Measurements from ENCODE around the gene VTI1A. TPM values are rescaled to one million over a fixed set of nuclear protein-coding genes. Genes with fewer than 3 reads are reported as not detected.

Gene VTI1A
- total and polyA plus RNA-seq, 2 of the 8 experiments (the other 6 are each of a cell fraction or from before 2014, with no cell fraction given) = 6.0 to 20.0 TPM

GRCh38 chr10:112791447-112791846, 344.4 kb downstream of the VTI1A start:
- no peak for FAIRE-seq
- no peak overlapping the region for H2BK20ac ChIP-seq (ENCODE audit: low read length)
- no peak overlapping the region for H3K27ac ChIP-seq (ENCODE audit: low read depth, low read length)
- H3K79me1 ChIP-seq (ENCODE audit: low read depth, low read length) = no peaks in the 10 kb centered on the region
- no peak overlapping the region for H2BK15ac ChIP-seq (ENCODE audit: low read length)
- WGBS, 2 experiments (ENCODE audit: extremely low coverage in 1 of 2, insufficient coverage in 1 of 2, insufficient read length in 1 of 2, insufficient replicate concordance in 2 of 2, low coverage in 1 of 2, low lambda C conversion rate in 2 of 2, missing lambda C conversion rate in 1 of 2) = 88% methylated on average over 2 of the region's 2 CpGs; no CpG with 5 or more reads in 1 of the 2 experiments
- H3K14ac ChIP-seq (ENCODE audit: insufficient read length) = no peak overlapping the region
- H2BK120ac ChIP-seq (replicated peaks; ENCODE audit: low read depth, low read length) = no peak overlapping the region
- no peak overlapping the region for H2AFZ ChIP-seq (ENCODE audit: low read length)
- H3K56ac ChIP-seq (replicated peaks; ENCODE audit: insufficient read length, low read depth, low read length) = no peak overlapping the region
- H3K4me2 ChIP-seq (ENCODE audit: insufficient read depth in 1 of 2, low read depth in 2 of 2, low read length in 2 of 2) = no peak overlapping the region
- ChIA-PET POLR2A (ENCODE audit: partially characterized antibody) (interaction anchor here (1.4 kb wide), 1 partner anchor 25 kb away, joined by 3 read pairs; no protein-coding TSS in a partner anchor), CTCF (ENCODE audit: partially characterized antibody) (interaction anchor here (0.8 to 2.1 kb wide), 4 partner anchors 10 to 81 kb away, joined by 3 to 9 read pairs (median 5); no protein-coding TSS in a partner anchor)
- no peak overlapping the region for H3K9ac ChIP-seq (replicated peaks in 1 of 4; ENCODE audit: extremely low read depth in 1 of 4, low read depth in 3 of 4, low read length in 3 of 4)
- no peaks in the 10 kb centered on the region for H3K27me3 ChIP-seq (replicated peaks in 1 of 4; ENCODE audit: control insufficient read depth in 3 of 4, extremely low read depth in 1 of 4, insufficient read depth in 3 of 4, low read length in 3 of 4)
- peaks cover 0 to 14% (median 2%) of the 10 kb centered on the region in 4 experiments; a peak in 2 of 7 replicates for H3K4me1 ChIP-seq (replicated peaks in 1 of 4; ENCODE audit: control insufficient read depth in 3 of 4, insufficient read depth in 4 of 4, low read length in 3 of 4)
- H3K18ac ChIP-seq (ENCODE audit: extremely low read depth, low read length) = no peak overlapping the region
- no peak overlapping the region for H4K91ac ChIP-seq (replicated peaks; ENCODE audit: insufficient read length, low read length)
- no peaks in the 10 kb centered on the region for H3K23me2 ChIP-seq (ENCODE audit: low read depth, low read length)
- H3K4me3 ChIP-seq (ENCODE audit: extremely low read depth in 1 of 4, insufficient read depth in 2 of 4, low read depth in 3 of 4, low read length in 4 of 4) = no peak overlapping the region
- no peak overlapping the region for H2BK5ac ChIP-seq (ENCODE audit: low read depth, low read length)
- H3K36me3 ChIP-seq (ENCODE audit: control insufficient read depth in 2 of 4, insufficient read depth in 4 of 4, low read length in 3 of 4) = no peaks in the 10 kb centered on the region
- H4K5ac ChIP-seq (ENCODE audit: insufficient read length, low read depth, low read length) = no peak overlapping the region
- no peak overlapping the region for H3K4ac ChIP-seq (replicated peaks; ENCODE audit: insufficient read length, low read depth, low read length)
- H3K9me3 ChIP-seq (ENCODE audit: insufficient read depth in 2 of 2, low read depth in 1 of 2, low read length in 1 of 2) = no peaks in the 10 kb centered on the region
- no peak for DNase-seq (ENCODE audit: low read depth in 1 of 2, low spot score in 2 of 2)
- H2BK12ac ChIP-seq (ENCODE audit: low read depth, low read length) = no peak overlapping the region
- H3K79me2 ChIP-seq (ENCODE audit: control insufficient read depth in 1 of 2, insufficient read depth in 2 of 2, low read length in 2 of 2) = no peaks in the 10 kb centered on the region
- H4K20me1 ChIP-seq (replicated peaks in 1 of 2; ENCODE audit: control insufficient read depth in 1 of 2, insufficient read depth in 2 of 2, low read length in 2 of 2) = no peaks in the 10 kb centered on the region
- H3K23ac ChIP-seq (ENCODE audit: insufficient read length) = no peak overlapping the region
- no peak overlapping the region for H2AK5ac ChIP-seq (ENCODE audit: low read depth, low read length)
- no peak overlapping the region for H4K8ac ChIP-seq (ENCODE audit: extremely low read depth, insufficient read depth, low read length)
- TF ChIP-seq SIN3A (conservative IDR thresholded peaks at IDR 0.05 in 1 of 2, IDR thresholded peaks at IDR 0.05 in 1 of 2; ENCODE audit: low read depth in 1 of 2, low read length in 2 of 2) = no peak
- no peak for TF ChIP-seq YY1 (IDR thresholded peaks at IDR 0.05; ENCODE audit: low read depth, low read length)
- no peak for TF ChIP-seq KDM1A (IDR thresholded peaks at IDR 0.05; ENCODE audit: borderline replicate concordance, low read length)
- no peak for TF ChIP-seq TAF1 (IDR thresholded peaks at IDR 0.05; ENCODE audit: low read depth, low read length)
- no peak for TF ChIP-seq ATF3 (IDR thresholded peaks at IDR 0.05; ENCODE audit: insufficient read depth, low read depth, low read length)
